ENCODE data around the gene ACTR6. TPM values are rescaled to one million over a fixed set of nuclear protein-coding genes. Genes with fewer than 3 reads are reported as not detected.
"Not testable (repeated sequence)": the region's sequence is repeated elsewhere in the genome, so short reads cannot be mapped to it uniquely, and the experiment has no call there.

Gene ACTR6
- total RNA-seq, 1 donor from 2014 or later, result 35.7 TPM

GRCh38 chr12:100173111-100173510 lies 27.5 kb upstream of the ACTR6 start:
- Histone ChIP-seq H3K4me3 (ENCODE audit: low read depth, low read length) (no peak overlapping the region), H3K36me3 (ENCODE audit: control insufficient read depth, insufficient read depth, low read length) (no peaks in the 10 kb centered on the region), H3K27me3 (ENCODE audit: control insufficient read depth, insufficient read depth, low read length) (no peaks in the 10 kb centered on the region)
- no peak for TF ChIP-seq CTCF (IDR thresholded peaks at IDR 0.05; ENCODE audit: insufficient read depth, low read length, poor library complexity, severe bottlenecking)
- DNase-seq (ENCODE audit: low read depth), result no peak

- no peak for DNase-seq (ENCODE audit: low read depth)
- Histone ChIP-seq H3K36me3 (ENCODE audit: control insufficient read depth, insufficient read depth, low read length) (no peaks in the 10 kb centered on the region), H3K27me3 (ENCODE audit: control insufficient read depth, insufficient read depth, low read length) (no peaks in the 10 kb centered on the region), H3K4me3 (ENCODE audit: low read depth, low read length) (no peak overlapping the region)
- no peak for TF ChIP-seq CTCF (IDR thresholded peaks at IDR 0.05; ENCODE audit: insufficient read depth, low read length, poor library complexity, severe bottlenecking)
Observed at GRCh38 chr12:100174495-100174894, 26.1 kb upstream of the ACTR6 start.

- not testable (repeated sequence) for DNase-seq (ENCODE audit: low read depth); H3K4me3 ChIP-seq (ENCODE audit: low read depth, low read length); H3K27me3 ChIP-seq (ENCODE audit: control insufficient read depth, insufficient read depth, low read length); H3K36me3 ChIP-seq (ENCODE audit: control insufficient read depth, insufficient read depth, low read length)
Observed at GRCh38 chr12:100176493-100176892, 24.1 kb upstream of the ACTR6 start.

GRCh38 chr12:100179252-100179651 lies 21.4 kb upstream of the ACTR6 start:
- no peaks in the 10 kb centered on the region for H3K27me3 ChIP-seq (ENCODE audit: control insufficient read depth, insufficient read depth, low read length)
- H3K36me3 ChIP-seq (ENCODE audit: control insufficient read depth, insufficient read depth, low read length), result no peaks in the 10 kb centered on the region
- no peak overlapping the region for H3K4me3 ChIP-seq (ENCODE audit: low read depth, low read length)
- DNase-seq (ENCODE audit: low read depth), result no peak
- TF ChIP-seq CTCF (IDR thresholded peaks at IDR 0.05; ENCODE audit: insufficient read depth, low read length, poor library complexity, severe bottlenecking), result no peak

- Histone ChIP-seq H3K4me3 (ENCODE audit: low read depth, low read length) (no peak overlapping the region), H3K36me3 (ENCODE audit: control insufficient read depth, insufficient read depth, low read length) (no peaks in the 10 kb centered on the region), H3K27me3 (ENCODE audit: control insufficient read depth, insufficient read depth, low read length) (no peaks in the 10 kb centered on the region)
- DNase-seq (ENCODE audit: low read depth), result no peak
- no peak for TF ChIP-seq CTCF (IDR thresholded peaks at IDR 0.05; ENCODE audit: insufficient read depth, low read length, poor library complexity, severe bottlenecking)
Observed at GRCh38 chr12:100184549-100185145, 16.0 kb upstream of the ACTR6 start.

- H3K27me3 ChIP-seq (ENCODE audit: control insufficient read depth, insufficient read depth, low read length), result no peaks in the 10 kb centered on the region
- H3K4me3 ChIP-seq (ENCODE audit: low read depth, low read length), result no peak overlapping the region
- DNase-seq (ENCODE audit: low read depth), result no peak
- TF ChIP-seq CTCF (IDR thresholded peaks at IDR 0.05; ENCODE audit: insufficient read depth, low read length, poor library complexity, severe bottlenecking), result no peak
- no peaks in the 10 kb centered on the region for H3K36me3 ChIP-seq (ENCODE audit: control insufficient read depth, insufficient read depth, low read length)
Observed at GRCh38 chr12:100185361-100185894, 15.2 kb upstream of the ACTR6 start.
